ENCODE measurements around the gene SUGP1.

DNA sequence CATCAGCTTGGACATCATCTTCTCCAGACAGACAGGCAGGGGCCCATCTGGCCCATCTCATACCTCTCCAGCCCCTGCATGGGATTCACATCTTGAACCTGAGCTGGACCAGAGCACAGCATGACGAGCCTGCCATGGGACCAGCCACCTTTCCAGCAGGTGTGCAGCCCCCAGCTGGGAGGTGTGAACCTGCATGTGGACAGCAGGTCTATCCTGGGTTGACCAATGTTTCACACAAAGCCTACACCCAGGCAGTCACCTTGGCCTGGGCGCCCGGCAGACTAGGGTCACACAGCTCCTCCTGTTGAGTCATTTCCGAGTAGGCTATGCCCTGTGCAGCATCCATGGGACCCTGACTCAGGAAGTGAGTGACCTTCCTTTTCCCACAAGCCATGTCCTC, 41.8 kb upstream of the SUGP1 start:
- TF ChIP-seq GATA2 (IDR thresholded peaks at IDR 0.05; ENCODE audit: low read depth, low read length) (no peak), GATA3 (IDR thresholded peaks at IDR 0.05; ENCODE audit: low read depth, low read length) (no peak)
